GM21390 (cell line): ENCODE results near the gene IFT57.
"Not testable (repeated sequence)": the region's sequence is repeated elsewhere in the genome, so short reads cannot be mapped to it uniquely, and the experiment has no call there.

Experiments
- ATAC-seq: cut with Tn5 transposase; IDR thresholded peaks from one replicate; pipeline ENCODE4 v1.9.1; 2021; ENCODE audit not compliant: unreplicated experiment

IFT57 gene

DNA sequence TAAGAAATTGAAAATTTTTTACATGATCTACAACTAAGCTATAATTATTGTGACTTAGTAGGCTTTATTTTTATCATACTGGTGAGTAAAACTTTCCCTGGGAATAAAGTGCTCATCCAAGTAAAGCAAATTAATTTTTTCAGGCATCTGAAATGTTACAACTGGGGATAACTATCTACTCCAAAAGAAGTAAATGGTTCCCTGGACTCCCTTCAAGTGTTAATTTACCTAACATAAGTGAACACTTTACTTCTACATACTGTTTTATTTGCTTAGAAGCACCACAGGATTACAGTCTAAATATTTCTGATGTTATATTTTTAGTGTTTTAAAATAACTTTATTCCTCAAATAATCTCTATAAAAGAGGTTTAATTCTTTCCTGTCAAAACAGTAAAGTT lies 57.8 kb downstream of the IFT57 start:
- no peak for ATAC-seq

DNA sequence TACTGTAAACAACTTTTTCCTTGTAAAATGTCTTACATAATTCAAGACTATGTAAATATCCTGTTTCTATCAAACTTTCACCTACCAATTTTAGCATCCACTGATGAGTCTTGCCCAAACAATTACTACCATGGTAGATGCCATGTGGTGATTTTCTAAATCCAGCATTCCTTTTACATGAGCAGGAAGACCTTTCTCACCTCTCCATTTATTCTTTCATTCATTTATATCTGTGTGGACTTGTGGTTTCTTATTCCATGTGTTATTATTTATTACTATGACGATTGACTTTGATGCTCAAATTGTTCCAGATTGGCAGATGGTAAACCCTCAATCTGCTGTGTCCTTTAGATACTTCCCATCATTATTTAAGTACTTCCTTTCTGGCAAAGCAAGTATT lies 62.4 kb downstream of the IFT57 start:
- no peak for ATAC-seq

DNA sequence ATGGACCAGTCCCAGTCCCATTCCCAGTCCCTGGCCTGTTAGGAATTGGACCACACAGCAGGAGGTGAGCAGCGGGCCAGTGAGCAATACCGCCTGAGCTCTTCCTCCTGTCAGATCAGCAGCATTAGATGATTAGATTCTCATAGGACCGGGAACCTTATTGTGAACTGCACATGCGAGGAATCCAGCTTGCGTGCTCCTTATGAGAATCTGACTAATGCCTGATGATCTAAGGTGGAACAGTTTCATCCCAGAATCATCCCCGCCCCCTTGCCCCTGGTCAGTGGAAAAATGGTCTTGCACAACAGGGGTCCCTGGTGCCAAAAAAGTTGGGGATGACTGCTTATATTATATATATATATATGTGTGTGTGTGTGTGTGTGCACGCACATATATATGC lies 63.1 kb downstream of the IFT57 start:
- ATAC-seq, result no peak

DNA sequence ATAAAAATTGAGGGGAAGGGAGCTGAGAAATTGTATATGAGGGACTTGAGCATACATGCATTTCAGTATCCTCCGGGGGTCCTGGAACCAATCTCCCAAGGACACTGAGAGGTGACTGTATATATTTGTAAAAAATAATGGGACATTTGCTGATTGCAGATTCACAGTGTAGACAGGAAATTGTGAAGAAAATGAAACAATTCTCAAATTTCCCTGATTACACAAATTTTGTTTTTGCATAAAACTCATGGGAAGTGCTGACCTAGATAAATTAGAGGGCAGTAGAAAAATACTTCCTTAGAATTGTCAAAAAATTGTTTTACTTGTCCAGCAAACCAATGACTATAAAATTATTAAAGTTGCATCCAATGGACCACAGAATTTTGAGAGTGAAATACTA lies 64.0 kb downstream of the IFT57 start:
- ATAC-seq, result no peak

DNA sequence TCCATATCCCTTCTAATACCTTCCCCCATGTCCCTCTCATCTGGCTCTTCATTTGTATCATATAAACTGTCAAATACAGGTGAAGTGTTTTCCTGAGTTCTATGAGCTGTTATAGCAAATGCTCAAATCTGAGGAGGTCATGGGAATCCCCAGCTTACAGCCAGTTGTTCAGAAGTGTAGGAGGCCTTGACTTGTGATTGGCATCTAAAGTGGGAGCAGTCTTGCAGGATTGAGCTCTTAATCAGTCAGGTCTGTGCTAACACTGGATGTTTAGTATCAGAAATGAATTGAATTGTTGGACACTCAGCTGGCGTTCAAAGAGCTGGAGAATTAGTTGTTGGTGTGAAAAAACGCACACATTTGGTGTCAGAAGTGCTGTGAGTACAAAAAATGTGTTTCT lies 65.0 kb downstream of the IFT57 start:
- no peak for ATAC-seq

DNA sequence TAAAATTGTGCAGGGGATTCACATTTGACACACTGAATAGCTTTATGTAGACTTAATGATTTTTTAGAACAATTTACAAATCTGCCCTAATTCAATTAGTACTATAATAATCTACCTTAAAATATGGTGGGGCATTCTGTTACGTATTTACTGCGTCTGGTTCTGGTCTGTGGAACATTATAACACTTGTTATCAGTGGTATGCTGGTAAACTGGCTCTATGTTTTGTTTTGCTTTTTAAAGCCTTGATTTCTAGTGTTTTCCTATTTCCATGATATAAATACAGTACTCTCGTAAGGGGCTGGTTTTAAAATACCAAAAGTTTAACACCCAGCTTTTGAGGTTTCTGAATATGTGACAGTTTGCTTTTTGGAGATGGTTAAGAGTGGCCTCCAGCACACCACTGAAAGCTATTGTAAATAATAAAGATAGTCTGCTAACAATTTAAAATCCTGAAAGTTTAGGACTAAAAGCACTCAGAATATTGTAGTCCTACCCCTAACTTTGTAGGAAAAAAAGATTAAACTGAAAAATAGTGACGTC lies 65.8 kb downstream of the IFT57 start:
- no peak for ATAC-seq

DNA sequence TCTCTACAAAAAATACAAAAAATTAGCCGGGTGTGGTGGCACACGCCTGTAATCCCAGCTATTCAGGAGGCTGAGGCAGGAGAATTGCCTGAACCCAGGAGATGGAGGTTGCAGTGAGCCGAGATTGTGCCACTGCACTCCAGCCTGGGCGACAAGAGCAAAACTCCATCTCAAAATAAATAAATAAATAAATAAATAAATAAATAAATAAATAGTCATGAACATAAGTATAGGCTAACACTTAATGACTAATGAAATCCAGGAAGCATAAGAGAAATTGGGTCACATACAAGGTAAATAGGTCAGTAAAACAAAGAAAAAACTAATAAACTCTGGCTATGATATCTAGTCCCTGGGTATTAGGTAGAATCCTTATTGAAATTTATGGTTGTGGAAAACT lies 66.6 kb downstream of the IFT57 start:
- not testable (repeated sequence) for ATAC-seq

DNA sequence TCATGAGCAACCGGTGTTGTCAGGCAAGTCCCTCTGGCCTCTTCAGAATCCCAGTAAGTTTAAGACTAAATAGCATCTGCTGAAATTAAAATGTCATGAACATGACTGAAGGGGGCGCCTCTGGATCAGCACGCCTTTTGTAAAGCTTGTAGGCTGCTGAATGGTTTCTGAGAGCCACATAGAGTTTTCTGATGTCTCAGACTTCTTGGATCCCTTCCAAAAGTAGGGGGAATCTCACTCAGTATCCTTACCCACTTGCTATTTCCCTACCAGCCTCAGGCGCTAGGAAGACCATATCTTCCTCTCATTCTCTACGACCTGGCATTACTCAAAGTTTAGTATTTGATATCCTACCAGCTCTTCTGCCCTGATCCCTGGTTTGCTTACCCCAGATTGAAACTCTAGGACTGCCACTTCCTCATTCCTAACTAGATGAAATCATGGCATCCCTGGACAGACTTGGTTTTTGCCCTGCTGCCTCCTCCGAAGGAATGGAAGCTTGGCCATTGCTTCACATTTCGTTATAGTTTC lies 68.7 kb downstream of the IFT57 start:
- peak; percentile 54 for ATAC-seq

DNA sequence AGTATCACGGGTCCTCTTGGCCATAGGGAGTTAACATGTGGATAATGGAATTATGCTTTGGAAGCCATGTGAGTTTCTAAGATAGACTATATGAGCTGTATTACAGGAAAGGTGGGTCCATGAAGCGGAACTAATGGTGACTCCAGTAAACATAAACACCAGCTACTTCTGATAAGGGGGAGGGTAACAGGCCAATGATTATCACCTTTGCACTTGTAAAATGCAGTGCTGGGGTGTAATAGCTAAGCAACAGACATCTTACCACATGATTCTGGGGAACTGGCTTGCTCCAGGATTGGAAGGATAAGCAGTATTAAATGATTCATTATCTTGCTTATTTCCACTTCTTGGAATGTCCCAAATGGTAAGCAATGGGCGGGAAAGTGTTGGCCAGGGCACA lies 70.0 kb downstream of the IFT57 start:
- ATAC-seq, result no peak

DNA sequence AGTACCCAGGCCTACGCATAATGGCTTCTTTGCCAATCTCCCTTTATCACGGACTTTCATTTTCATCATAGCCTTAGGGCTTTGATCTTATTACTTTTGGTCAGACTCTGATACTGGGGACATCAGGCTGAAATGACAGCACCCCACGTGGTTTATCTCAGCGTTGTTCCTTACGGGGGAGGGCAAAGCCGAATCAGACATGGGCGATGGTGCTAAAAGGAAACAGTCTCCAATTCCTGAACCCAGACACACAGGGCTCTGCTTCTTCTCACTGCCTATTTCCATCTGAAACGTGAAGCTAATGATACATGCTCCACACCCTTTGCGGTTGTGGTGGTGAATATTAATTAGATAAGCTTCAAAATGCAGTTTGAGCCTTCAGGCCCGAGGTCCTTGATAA lies 72.0 kb downstream of the IFT57 start:
- ATAC-seq, result no peak

DNA sequence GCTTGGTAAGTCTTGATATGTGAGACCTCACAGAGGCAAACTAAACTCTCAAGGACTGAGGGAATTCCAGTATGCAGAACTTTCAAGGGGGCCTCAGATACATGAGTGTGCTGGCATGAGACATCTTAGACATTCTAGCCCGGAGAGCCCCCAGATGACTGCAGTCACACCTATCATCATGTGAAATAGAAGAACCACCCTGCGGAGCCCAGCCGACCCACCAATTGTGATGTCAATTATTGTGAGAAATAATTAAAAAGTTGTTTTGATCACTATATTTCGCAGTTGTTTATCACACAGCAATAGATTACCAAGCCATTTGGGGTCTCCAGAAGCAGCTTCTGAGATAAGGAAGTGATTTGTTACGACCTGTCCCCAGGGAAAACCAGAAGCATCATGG lies 76.1 kb downstream of the IFT57 start:
- no peak for ATAC-seq

DNA sequence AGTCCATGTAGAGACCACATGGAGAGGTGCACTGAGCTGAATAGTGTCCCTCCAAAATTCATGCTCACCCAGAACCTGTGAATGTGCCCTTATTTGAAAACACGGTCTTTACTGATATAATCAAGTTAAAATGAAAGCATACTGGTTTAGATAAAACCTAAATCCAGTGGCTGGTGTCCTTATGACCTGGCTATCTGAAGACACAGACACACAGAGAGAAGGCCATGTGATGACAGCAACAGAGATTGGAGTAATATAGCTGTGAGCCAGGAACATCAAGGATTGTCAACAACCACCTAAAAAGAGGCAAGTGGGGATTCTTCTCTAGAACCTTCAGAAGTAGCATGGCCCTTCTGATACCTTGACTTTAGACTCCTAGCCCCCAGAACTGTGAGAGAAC lies 76.6 kb downstream of the IFT57 start:
- ATAC-seq, result no peak

DNA sequence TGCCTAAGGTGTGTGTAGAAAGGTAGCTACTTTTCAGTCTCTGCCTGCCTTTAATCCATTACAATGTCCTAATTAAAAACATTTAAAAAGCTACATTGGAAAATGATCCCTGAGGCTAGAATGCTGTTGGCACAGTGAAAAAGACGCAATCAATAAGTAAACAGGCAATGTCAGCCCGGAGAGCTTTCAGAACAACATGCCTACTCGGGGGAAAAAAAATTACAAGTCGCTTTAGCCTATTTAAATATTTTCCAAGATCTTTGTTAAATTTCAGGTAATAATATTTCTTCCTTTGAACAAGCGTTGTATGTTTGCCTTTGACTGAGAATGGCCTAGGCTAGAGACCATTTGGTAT lies 84.8 kb downstream of the IFT57 start:
- ATAC-seq, result no peak

DNA sequence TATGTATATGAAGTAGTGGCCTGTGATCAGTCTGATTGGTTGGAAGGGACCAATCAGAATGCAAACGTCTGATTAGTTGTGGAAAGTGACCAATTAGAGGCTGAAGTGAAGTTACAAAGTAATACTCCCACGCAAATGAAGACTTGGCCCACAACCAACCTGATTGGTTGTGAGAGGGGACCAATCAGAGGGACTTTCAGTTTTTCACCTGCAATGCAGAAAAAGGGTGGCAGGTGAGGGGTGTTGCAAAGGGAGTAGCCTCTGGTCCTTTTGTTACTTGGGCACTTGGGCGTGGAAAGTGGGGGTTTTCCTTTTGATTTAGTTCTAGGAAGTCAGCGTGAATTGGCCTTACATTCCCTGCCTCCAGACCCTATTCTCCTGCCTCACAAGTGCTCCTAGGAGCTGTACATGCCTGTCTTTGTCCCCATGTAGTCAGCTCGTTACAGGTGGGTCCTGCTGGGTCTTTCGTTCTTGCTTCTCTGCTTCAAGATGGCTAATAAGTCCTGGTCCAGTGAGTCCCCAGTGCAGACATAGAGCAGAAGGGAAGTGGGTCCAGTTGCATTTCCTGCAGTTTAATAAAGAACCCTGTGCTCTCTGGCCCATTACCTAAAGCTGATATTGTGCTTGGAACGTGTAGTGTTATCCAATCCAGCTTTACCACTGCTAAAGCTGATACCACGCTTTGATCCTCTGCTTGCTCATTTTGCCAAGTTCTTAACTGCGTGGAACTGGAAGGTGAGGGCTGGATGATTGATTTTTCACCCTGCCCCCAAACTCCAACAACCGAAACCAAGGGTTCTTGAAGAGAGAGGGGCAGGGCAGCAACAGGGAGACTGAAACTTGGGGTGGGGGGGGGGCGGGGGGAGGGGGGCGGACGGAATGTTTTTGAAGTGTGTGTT lies 85.4 kb downstream of the IFT57 start:
- no peak for ATAC-seq

DNA sequence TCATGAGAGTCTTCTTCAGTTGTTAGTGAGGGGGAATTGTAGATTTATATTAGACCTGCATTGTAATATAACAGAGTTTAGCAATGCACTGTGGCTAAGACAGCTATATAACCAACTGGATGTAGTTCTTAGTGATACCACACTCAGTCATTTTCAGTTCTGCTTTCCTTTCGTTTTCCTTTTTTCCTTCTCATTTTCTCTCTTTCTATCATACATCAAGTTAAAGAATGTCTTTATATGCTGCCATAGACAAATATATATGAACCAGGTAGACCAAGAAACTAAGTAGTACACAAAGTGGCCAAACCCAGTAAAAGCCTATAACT lies 87.7 kb downstream of the IFT57 start:
- ATAC-seq, result peak; percentile 43

DNA sequence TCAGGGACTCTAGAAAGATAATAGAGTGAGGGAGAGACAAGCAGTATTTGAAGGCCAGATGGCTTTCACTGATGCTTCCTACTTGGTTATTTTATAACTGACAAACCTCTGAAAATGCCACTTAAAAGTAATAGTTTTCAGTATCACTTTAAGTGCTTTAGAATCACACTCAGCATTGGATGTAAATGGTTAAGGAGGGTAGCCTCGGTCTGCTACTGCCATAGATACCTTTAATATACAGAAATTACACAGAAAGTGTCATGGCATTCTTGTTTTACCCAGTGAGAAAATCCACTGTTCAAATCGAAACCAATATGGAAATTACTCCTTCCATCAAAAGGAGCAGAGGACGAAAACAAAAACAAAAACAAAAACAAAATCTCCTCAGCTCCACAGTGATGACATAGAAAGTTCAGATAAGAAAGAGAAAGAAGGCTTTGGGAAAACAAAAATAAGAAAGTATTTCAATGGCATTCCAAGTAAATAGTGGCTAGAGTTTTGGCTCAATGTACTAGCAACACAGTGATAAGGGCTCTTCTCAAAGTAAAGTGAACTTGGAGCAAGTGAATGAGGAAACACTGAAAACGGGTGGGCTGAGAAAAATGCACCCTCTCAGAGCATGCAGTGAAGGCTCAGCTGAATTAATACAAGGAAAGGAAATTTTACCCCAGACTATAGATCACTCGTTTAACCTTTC lies 88.2 kb downstream of the IFT57 start:
- peak; percentile 60 for ATAC-seq

DNA sequence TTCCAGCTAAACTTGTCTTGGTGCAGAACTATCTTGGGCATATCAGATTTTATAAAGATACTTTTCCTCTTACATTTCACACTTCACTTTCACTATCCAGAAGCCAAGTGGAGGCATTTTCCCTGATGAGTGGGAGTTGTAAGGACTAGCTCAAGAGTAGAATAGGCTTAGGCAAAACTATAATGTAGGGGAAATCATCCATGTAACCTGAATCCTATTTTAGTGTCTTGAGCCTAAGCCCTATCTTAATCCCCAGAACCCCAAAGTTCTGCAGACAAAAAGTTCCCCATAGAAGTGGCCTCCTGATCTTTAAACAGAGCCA lies 89.2 kb downstream of the IFT57 start:
- no peak for ATAC-seq

DNA sequence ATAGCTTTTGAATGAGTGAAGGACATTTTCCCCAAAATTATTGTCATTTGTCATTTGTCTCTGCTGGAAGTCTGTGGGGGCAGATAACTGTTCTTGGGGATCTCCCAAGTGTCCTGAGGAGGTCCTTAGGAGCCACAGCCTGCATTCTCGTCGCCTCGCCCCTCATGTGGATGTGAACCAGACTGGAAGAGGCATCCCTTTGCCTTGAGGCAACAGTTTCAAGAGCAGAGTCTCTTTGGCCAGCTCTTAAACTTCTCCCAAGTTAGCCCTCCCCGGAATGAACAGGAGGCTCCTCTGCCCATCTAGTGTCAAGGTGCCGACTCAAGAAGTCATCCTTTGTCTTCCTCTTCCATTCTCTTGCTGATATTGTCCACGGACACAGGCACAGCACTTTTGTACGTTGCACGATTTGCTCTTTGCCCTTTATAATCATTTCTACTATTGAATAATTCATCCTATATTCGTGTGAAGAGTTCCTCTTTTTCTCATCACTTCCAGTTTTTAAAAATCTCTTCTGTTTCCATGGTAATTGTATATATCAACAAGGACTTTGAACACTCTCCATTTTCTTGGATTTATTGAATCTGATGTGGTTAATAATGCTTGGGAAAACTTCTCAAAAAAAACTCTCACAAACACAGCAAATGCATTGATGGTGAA lies 90.6 kb downstream of the IFT57 start:
- ATAC-seq, result no peak

DNA sequence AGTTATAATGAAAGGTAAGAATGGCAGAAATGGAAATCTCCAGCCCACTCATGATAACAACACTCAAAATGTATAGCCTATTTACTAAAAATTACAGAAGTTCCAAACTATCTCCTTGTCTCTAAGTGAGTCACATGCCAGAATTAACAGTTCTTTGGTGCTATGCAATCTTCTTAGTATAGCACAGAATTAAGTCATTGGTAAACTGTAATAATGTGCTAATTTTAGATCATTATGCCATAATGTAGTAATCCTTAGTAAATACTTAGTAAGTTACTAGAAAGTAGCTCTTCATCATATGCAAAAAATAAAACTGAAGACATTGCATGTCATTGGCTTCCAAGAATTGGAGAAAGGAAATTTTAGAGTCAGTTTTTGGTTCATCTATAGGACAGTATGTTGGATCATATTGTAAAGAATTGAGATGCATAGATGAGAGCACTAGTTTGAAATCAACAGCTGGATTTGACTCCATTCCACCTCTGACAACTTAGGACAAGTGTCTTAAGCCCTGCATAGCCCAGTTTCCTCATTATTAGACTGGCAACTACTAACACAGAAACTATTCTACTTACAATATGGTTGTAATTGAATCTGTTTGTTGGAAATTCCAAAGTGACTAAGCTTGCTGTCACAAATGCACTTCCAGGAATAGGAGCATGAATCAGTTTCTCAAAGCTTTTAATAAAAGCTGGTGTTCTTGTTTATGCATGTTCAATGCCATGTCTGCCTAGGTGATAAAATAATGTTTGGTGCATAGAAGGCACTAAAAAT lies 91.3 kb downstream of the IFT57 start:
- ATAC-seq, result no peak

DNA sequence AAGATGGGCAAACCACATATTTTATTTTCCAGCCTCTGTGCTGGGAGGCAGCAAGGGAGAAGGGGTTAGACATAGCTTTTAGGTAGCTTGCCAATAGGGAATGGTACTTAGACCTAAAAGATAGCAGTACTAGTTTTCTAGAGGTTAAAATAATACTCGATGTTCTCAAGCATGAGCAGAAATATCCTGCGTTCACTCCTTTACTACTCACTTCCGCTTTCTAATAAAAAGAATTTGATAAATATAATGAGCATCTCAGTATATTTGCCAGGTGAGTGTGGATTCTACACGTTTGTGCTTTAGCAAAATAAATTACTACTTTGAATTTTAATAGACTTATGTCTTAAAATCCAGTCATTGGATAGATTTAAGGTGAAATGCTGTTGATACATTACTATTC lies 92.0 kb downstream of the IFT57 start:
- ATAC-seq, result no peak
